ENCODE data around the gene MARVELD1.

The MARVELD1 gene

GRCh38 chr10:97711640-97712572, 1.6 kb upstream of the MARVELD1 start:
- H3K4me3 ChIP-seq (ENCODE audit: insufficient read depth, low read depth, low read length): no peak overlapping the region
- no peaks in the 10 kb centered on the region for H3K27me3 ChIP-seq (ENCODE audit: control insufficient read depth, insufficient read depth, low read length, poor library complexity, severe bottlenecking)
- peaks cover 20% of the 10 kb centered on the region for H3K4me1 ChIP-seq (ENCODE audit: control insufficient read depth, insufficient read depth, low read length)
- H3K9me3 ChIP-seq (ENCODE audit: control insufficient read depth, low read length): no peaks in the 10 kb centered on the region
- 92 to 94% methylated on average over 9 of the region's 9 CpGs for WGBS, 2 experiments
- no peak overlapping the region for H3K27ac ChIP-seq (ENCODE audit: insufficient read depth, low read depth, low read length, poor library complexity, severe bottlenecking)
- H3K36me3 ChIP-seq (ENCODE audit: control insufficient read depth, insufficient read depth, low read length): no peaks in the 10 kb centered on the region

GRCh38 chr10:97713826-97714400, 383 bp downstream of the MARVELD1 start:
- Histone ChIP-seq H3K36me3 (ENCODE audit: control insufficient read depth, insufficient read depth, low read length) (no peaks in the 10 kb centered on the region), H3K9me3 (ENCODE audit: control insufficient read depth, low read length) (no peaks in the 10 kb centered on the region), H3K4me1 (ENCODE audit: control insufficient read depth, insufficient read depth, low read length) (peaks cover 34% of the 10 kb centered on the region), H3K4me3 (ENCODE audit: insufficient read depth, low read depth, low read length) (peak overlapping the region; percentile 62), H3K27me3 (ENCODE audit: control insufficient read depth, insufficient read depth, low read length, poor library complexity, severe bottlenecking) (no peaks in the 10 kb centered on the region), H3K27ac (ENCODE audit: insufficient read depth, low read depth, low read length, poor library complexity, severe bottlenecking) (peak overlapping the region; percentile 50)
- 0% methylated on average over 69 of the region's 69 CpGs for WGBS, 2 experiments

DNA sequence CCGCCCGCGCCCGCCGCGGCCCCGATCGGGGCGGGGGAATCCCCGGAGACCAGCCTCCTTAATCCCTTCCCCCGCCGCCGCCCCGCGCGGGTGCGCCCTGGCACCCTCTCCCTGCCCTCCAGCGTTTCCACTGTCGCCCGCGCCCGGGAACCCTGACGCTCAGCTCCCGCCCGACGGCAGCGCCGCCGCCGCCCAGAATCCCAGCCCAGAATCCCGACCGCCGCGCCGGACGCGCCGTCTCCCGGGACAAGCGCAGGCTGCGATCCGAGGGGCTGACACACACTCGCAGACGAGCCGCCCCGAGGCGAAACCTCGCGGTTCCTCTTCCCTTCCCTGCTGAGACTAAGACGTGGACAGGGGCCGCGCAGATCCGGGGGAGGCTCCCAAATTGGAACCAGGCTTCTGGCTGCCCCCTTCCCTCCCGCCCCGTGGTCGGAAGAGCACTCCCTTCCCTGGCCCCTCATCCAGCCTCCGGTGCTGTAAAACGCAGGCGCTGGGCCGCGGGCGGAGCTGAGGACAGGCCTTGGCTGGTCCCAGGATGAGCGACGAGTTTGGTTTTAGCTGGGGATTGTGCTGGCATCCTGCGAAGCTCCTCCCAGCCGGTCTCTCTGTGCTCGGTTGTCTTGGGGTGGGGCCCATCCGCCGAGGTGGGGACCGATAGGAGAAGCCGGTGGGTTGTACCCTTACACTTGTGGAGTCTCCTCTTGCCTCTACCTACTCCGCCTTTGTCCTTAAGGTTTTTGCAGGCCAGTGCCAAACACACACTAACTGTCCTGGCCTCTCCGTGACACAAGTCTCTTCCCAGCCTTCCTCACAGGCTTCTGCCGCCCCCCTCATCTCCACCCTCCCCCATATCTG, 1.1 kb downstream of the MARVELD1 start:
- WGBS, 2 experiments: 1% methylated on average over 74 of the region's 74 CpGs
- Histone ChIP-seq H3K4me3 (ENCODE audit: insufficient read depth, low read depth, low read length) (peak overlapping the region; percentile 62), H3K4me1 (ENCODE audit: control insufficient read depth, insufficient read depth, low read length) (peaks cover 35% of the 10 kb centered on the region), H3K27ac (ENCODE audit: insufficient read depth, low read depth, low read length, poor library complexity, severe bottlenecking) (peak overlapping the region; percentile 50), H3K27me3 (ENCODE audit: control insufficient read depth, insufficient read depth, low read length, poor library complexity, severe bottlenecking) (no peaks in the 10 kb centered on the region), H3K9me3 (ENCODE audit: control insufficient read depth, low read length) (no peaks in the 10 kb centered on the region), H3K36me3 (ENCODE audit: control insufficient read depth, insufficient read depth, low read length) (no peaks in the 10 kb centered on the region)

DNA sequence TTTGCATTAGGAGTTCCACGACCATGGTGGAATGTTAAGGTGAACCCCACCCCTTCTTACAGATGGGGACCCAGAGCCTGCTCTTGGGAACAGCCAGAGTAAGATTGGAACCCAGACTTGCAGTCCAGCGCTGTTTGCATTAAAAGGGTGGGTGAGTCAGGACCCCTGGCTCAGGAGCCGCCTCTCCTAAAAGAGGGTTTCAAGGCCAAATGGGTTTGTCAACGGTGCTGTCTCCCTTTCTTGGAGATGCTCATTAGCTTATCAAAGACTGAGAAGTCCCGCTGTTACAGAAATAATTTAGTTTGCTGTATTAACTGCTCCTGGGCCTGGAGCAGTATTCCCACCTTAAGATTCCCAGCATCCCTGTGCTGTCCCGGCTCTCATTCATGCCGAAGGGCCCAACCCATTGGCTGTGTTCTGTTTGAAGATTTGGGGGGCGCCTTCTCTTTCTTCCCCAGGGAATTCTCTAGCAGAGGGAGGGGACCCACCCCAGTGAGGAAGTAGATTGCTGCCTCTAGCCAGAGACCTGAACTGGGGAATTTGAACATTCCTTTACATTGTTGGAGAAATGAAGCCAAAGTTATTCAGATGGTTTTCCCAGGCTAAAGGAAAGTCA, 1.8 kb downstream of the MARVELD1 start:
- H3K27ac ChIP-seq (ENCODE audit: insufficient read depth, low read depth, low read length, poor library complexity, severe bottlenecking): no peak overlapping the region
- peaks cover 35% of the 10 kb centered on the region for H3K4me1 ChIP-seq (ENCODE audit: control insufficient read depth, insufficient read depth, low read length)
- WGBS, 2 experiments: 26 to 32% methylated on average over 8 of the region's 8 CpGs
- H3K27me3 ChIP-seq (ENCODE audit: control insufficient read depth, insufficient read depth, low read length, poor library complexity, severe bottlenecking): no peaks in the 10 kb centered on the region
- H3K36me3 ChIP-seq (ENCODE audit: control insufficient read depth, insufficient read depth, low read length): no peaks in the 10 kb centered on the region
- no peaks in the 10 kb centered on the region for H3K9me3 ChIP-seq (ENCODE audit: control insufficient read depth, low read length)
- peak overlapping the region; percentile 62 for H3K4me3 ChIP-seq (ENCODE audit: insufficient read depth, low read depth, low read length)

- H3K36me3 ChIP-seq (ENCODE audit: control insufficient read depth, insufficient read depth, low read length): no peaks in the 10 kb centered on the region
- H3K27ac ChIP-seq (ENCODE audit: insufficient read depth, low read depth, low read length, poor library complexity, severe bottlenecking): peak overlapping the region; percentile 87
- H3K4me1 ChIP-seq (ENCODE audit: control insufficient read depth, insufficient read depth, low read length): peaks cover 35% of the 10 kb centered on the region
- 93 to 96% methylated on average over 7 of the region's 7 CpGs for WGBS, 2 experiments
- no peak overlapping the region for H3K4me3 ChIP-seq (ENCODE audit: insufficient read depth, low read depth, low read length)
- H3K27me3 ChIP-seq (ENCODE audit: control insufficient read depth, insufficient read depth, low read length, poor library complexity, severe bottlenecking): no peaks in the 10 kb centered on the region
- H3K9me3 ChIP-seq (ENCODE audit: control insufficient read depth, low read length): no peaks in the 10 kb centered on the region
Measured at GRCh38 chr10:97717627-97718026, 4.1 kb downstream of the MARVELD1 start.

DNA sequence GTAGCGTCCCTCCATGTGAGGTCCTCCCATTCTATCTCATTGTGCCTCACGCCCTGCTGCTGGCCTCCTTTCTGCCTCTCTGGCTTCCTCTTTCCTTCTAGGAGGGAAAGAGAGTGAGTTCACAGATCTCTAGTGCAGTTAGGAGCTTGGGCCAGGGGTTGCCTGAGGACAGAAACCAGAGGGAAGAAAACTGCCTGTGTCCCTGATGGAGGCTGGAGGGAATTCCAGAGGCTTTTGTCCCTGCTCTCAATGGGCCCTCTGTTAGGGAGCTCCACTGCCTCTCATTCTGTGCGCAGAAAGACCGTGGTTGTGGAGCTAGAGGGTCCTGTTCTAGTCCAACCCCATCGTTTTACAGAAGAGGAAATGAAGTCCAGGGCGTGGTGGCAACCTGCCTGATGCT, 4.6 kb downstream of the MARVELD1 start:
- H3K4me3 ChIP-seq (ENCODE audit: insufficient read depth, low read depth, low read length): no peak overlapping the region
- WGBS, 2 experiments: 74 to 78% methylated on average over 6 of the region's 6 CpGs
- no peaks in the 10 kb centered on the region for H3K36me3 ChIP-seq (ENCODE audit: control insufficient read depth, insufficient read depth, low read length)
- no peaks in the 10 kb centered on the region for H3K27me3 ChIP-seq (ENCODE audit: control insufficient read depth, insufficient read depth, low read length, poor library complexity, severe bottlenecking)
- peaks cover 31% of the 10 kb centered on the region for H3K4me1 ChIP-seq (ENCODE audit: control insufficient read depth, insufficient read depth, low read length)
- H3K9me3 ChIP-seq (ENCODE audit: control insufficient read depth, low read length): no peaks in the 10 kb centered on the region
- H3K27ac ChIP-seq (ENCODE audit: insufficient read depth, low read depth, low read length, poor library complexity, severe bottlenecking): peak overlapping the region; percentile 87

- Histone ChIP-seq H3K4me1 (ENCODE audit: control insufficient read depth, insufficient read depth, low read length) (peaks cover 31% of the 10 kb centered on the region), H3K9me3 (ENCODE audit: control insufficient read depth, low read length) (no peaks in the 10 kb centered on the region), H3K27ac (ENCODE audit: insufficient read depth, low read depth, low read length, poor library complexity, severe bottlenecking) (peak overlapping the region; percentile 87), H3K4me3 (ENCODE audit: insufficient read depth, low read depth, low read length) (no peak overlapping the region), H3K36me3 (ENCODE audit: control insufficient read depth, insufficient read depth, low read length) (no peaks in the 10 kb centered on the region), H3K27me3 (ENCODE audit: control insufficient read depth, insufficient read depth, low read length, poor library complexity, severe bottlenecking) (no peaks in the 10 kb centered on the region)
- 70 to 76% methylated on average over 7 to 8 of the region's 8 CpGs for WGBS, 2 experiments
Measured at GRCh38 chr10:97718659-97719142, 5.2 kb downstream of the MARVELD1 start.

DNA sequence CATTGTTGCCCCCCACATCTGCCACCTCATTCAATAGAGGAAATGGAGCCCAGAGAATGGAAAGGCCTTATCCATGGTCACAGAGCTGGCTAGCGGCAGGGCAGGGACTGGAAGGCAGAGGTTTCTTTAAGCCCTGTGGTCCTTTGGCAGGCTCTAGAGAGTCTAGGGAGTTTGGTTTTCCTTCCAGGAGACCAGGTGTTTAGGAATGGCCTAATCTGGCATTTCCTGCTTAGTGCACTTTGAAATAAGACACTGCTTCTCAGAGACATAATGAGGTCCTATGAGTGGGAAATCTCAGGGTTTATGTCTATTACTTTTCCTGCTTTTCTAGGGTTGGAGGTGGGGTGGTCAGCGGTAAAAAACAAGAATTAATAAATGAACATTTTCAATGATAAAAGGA, 6.1 kb downstream of the MARVELD1 start:
- Histone ChIP-seq H3K4me1 (ENCODE audit: control insufficient read depth, insufficient read depth, low read length) (peaks cover 31% of the 10 kb centered on the region), H3K9me3 (ENCODE audit: control insufficient read depth, low read length) (no peaks in the 10 kb centered on the region), H3K4me3 (ENCODE audit: insufficient read depth, low read depth, low read length) (no peak overlapping the region), H3K27ac (ENCODE audit: insufficient read depth, low read depth, low read length, poor library complexity, severe bottlenecking) (no peak overlapping the region), H3K36me3 (ENCODE audit: control insufficient read depth, insufficient read depth, low read length) (no peaks in the 10 kb centered on the region), H3K27me3 (ENCODE audit: control insufficient read depth, insufficient read depth, low read length, poor library complexity, severe bottlenecking) (no peaks in the 10 kb centered on the region)
- WGBS, 2 experiments: 84 to 93% methylated on average over 2 of the region's 2 CpGs

DNA sequence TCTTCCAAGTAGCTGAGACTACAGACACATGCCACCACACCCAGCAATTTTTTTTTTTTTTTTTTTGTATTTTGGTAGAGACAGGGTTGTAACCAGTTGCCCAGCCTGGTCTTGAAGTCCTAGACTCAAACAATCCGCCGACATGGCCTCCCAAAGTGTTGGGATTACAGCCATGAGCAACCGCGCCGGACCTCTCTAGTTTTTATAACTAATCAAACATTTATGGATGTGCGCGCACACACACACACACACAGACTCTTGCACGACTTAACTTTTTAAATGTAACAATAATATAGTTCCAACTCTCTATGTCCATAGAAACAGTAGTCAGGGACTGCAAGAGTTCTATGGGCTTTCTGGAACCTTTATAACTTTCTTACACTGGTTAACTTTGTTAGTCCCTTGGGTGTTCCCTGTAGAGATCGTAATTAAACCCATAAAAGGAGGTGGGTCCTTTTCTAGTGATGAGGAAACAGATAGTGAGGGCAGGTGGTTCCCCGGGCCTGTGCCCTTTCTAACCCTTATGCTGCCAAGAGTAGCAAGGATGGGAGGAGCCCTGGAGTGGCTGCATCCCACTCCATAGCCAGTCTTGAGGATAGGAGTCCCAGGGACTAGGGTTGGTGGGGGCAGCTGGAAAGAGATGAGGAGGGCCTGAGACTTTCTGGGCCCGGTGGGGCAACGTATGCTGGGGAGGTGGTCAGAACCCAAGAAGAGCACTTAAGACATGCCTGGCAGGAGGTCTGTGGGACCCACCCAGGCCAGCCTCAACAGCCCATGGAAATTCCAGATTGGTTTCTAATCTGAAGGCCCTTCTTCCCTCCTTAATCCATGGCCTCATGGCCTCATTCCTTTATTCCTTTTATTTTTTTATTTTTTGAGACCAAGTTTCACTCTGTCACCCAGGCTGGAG, 8.6 kb downstream of the MARVELD1 start:
- H3K36me3 ChIP-seq (ENCODE audit: control insufficient read depth, insufficient read depth, low read length): no peaks in the 10 kb centered on the region
- no peak overlapping the region for H3K27ac ChIP-seq (ENCODE audit: insufficient read depth, low read depth, low read length, poor library complexity, severe bottlenecking)
- H3K4me3 ChIP-seq (ENCODE audit: insufficient read depth, low read depth, low read length): no peak overlapping the region
- no peaks in the 10 kb centered on the region for H3K9me3 ChIP-seq (ENCODE audit: control insufficient read depth, low read length)
- H3K4me1 ChIP-seq (ENCODE audit: control insufficient read depth, insufficient read depth, low read length): peaks cover 15% of the 10 kb centered on the region
- H3K27me3 ChIP-seq (ENCODE audit: control insufficient read depth, insufficient read depth, low read length, poor library complexity, severe bottlenecking): no peaks in the 10 kb centered on the region
- 83 to 85% methylated on average over 12 of the region's 12 CpGs for WGBS, 2 experiments

Measured in ectodermal cell (in vitro differentiated cells).